Measurements from ENCODE around the gene SUCLG2.

The SUCLG2 gene

DNA sequence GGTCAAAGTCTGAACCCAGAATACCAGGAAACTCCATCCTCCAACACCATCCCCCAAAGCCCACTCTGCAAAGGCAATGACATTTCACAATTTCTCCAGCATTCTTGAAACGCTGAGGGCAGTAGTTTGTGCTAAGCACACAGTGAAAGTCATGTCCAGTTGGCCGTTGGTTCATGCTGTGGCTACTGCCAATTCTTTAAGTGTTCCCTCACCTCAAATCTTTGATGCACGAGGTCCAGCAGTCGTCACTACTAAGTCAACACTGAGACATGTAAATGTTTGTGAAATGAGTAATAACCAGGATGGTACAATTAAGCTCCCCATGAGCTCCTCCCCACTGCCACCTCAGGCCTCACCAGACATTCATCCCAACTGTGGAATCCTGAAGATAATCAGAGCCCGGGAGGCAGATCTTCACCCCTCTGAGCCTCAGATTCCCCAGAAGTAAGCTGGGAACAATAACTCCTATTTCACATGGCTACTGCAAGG lies 7.0 kb downstream of the SUCLG2 start:
- TF ChIP-seq ZBTB8A (tag by site-specific recombination; IDR thresholded peaks at IDR 0.05): no peak
- peak; percentile 33; the same call in 1 of the 2 replicates for TF ChIP-seq GLIS1 (tag by site-specific recombination; IDR thresholded peaks at IDR 0.05)
- TF ChIP-seq ZBTB7A (tag by site-specific recombination; IDR thresholded peaks at IDR 0.05; ENCODE audit: low read depth): no peak
- no peak for TF ChIP-seq ZSCAN16 (tag by site-specific recombination; IDR thresholded peaks at IDR 0.05)
- TF ChIP-seq OVOL3 (tag by site-specific recombination; IDR thresholded peaks at IDR 0.05): no peak
- no peak for TF ChIP-seq KLF9 (tag by site-specific recombination; IDR thresholded peaks at IDR 0.05; ENCODE audit: low read depth)
- peak; percentile 18; the same call in 1 of the 2 replicates for TF ChIP-seq OSR2 (tag by site-specific recombination; IDR thresholded peaks at IDR 0.05)
- no peak for TF ChIP-seq ZNF146 (tag by site-specific recombination; IDR thresholded peaks at IDR 0.05)
- peak; percentile 43; the same call in 1 of the 2 replicates for TF ChIP-seq ZNF366 (tag by site-specific recombination; conservative IDR thresholded peaks at IDR 0.05)
- peak; percentile 37; the same call in 1 of the 2 replicates for TF ChIP-seq ZNF629 (tag by site-specific recombination; IDR thresholded peaks at IDR 0.05)
- TF ChIP-seq PATZ1 (tag by site-specific recombination; IDR thresholded peaks at IDR 0.05): no peak
- no peak for TF ChIP-seq ZNF510 (tag by site-specific recombination; IDR thresholded peaks at IDR 0.05; ENCODE audit: insufficient replicate concordance)
- no peak for TF ChIP-seq ZNF214 (tag by site-specific recombination; IDR thresholded peaks at IDR 0.05; ENCODE audit: borderline replicate concordance)
- 0 out of 2 replicates have a peak, but pooled peaks have one; percentile 21 for TF ChIP-seq SP7 (tag by site-specific recombination; IDR thresholded peaks at IDR 0.05)
- TF ChIP-seq TCF7L2 (IDR thresholded peaks at IDR 0.05; ENCODE audit: borderline replicate concordance, low read depth, low read length): no peak
- TF ChIP-seq, protein P1, sequence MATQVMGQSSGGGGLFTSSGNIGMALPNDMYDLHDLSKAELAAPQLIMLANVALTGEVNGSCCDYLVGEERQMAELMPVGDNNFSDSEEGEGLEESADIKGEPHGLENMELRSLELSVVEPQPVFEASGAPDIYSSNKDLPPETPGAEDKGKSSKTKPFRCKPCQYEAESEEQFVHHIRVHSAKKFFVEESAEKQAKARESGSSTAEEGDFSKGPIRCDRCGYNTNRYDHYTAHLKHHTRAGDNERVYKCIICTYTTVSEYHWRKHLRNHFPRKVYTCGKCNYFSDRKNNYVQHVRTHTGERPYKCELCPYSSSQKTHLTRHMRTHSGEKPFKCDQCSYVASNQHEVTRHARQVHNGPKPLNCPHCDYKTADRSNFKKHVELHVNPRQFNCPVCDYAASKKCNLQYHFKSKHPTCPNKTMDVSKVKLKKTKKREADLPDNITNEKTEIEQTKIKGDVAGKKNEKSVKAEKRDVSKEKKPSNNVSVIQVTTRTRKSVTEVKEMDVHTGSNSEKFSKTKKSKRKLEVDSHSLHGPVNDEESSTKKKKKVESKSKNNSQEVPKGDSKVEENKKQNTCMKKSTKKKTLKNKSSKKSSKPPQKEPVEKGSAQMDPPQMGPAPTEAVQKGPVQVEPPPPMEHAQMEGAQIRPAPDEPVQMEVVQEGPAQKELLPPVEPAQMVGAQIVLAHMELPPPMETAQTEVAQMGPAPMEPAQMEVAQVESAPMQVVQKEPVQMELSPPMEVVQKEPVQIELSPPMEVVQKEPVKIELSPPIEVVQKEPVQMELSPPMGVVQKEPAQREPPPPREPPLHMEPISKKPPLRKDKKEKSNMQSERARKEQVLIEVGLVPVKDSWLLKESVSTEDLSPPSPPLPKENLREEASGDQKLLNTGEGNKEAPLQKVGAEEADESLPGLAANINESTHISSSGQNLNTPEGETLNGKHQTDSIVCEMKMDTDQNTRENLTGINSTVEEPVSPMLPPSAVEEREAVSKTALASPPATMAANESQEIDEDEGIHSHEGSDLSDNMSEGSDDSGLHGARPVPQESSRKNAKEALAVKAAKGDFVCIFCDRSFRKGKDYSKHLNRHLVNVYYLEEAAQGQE (tag by site-specific recombination; IDR thresholded peaks at IDR 0.05): no peak
- TF ChIP-seq REPIN1 (tag by site-specific recombination; IDR thresholded peaks at IDR 0.05; ENCODE audit: low read depth): no peak
- no peak for TF ChIP-seq ZNF600 (tag by site-specific recombination; IDR thresholded peaks at IDR 0.05)
- no peak for TF ChIP-seq MZF1 (tag by site-specific recombination; IDR thresholded peaks at IDR 0.05; ENCODE audit: borderline replicate concordance)
- no peak for TF ChIP-seq KLF16 (tag by site-specific recombination; IDR thresholded peaks at IDR 0.05)
- TF ChIP-seq, protein P2, sequence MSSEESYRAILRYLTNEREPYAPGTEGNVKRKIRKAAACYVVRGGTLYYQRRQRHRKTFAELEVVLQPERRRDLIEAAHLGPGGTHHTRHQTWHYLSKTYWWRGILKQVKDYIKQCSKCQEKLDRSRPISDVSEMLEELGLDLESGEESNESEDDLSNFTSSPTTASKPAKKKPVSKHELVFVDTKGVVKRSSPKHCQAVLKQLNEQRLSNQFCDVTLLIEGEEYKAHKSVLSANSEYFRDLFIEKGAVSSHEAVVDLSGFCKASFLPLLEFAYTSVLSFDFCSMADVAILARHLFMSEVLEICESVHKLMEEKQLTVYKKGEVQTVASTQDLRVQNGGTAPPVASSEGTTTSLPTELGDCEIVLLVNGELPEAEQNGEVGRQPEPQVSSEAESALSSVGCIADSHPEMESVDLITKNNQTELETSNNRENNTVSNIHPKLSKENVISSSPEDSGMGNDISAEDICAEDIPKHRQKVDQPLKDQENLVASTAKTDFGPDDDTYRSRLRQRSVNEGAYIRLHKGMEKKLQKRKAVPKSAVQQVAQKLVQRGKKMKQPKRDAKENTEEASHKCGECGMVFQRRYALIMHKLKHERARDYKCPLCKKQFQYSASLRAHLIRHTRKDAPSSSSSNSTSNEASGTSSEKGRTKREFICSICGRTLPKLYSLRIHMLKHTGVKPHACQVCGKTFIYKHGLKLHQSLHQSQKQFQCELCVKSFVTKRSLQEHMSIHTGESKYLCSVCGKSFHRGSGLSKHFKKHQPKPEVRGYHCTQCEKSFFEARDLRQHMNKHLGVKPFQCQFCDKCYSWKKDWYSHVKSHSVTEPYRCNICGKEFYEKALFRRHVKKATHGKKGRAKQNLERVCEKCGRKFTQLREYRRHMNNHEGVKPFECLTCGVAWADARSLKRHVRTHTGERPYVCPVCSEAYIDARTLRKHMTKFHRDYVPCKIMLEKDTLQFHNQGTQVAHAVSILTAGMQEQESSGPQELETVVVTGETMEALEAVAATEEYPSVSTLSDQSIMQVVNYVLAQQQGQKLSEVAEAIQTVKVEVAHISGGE (tag by site-specific recombination; conservative IDR thresholded peaks at IDR 0.05; ENCODE audit: low read depth): no peak
- TF ChIP-seq SCRT2 (tag by site-specific recombination; IDR thresholded peaks at IDR 0.05): no peak
- no peak for TF ChIP-seq ZNF341 (tag by site-specific recombination; IDR thresholded peaks at IDR 0.05; ENCODE audit: low read depth)
- peak; percentile 23; the same call in 1 of the 2 replicates for TF ChIP-seq WT1 (tag by site-specific recombination; IDR thresholded peaks at IDR 0.05)
- POLR2A ChIA-PET: no interaction called here
- CTCF ChIA-PET: no interaction called here
- no peaks in the 10 kb centered on the region for H3K4me1 ChIP-seq (ENCODE audit: control insufficient read depth, insufficient read depth, low read length)
- H3K9me3 ChIP-seq (ENCODE audit: control insufficient read depth, insufficient read depth, low read depth, low read length): no peaks in the 10 kb centered on the region
- H3K27ac ChIP-seq (ENCODE audit: extremely low read depth, low read depth, low read length): no peak overlapping the region
- no peaks in the 10 kb centered on the region for H3K36me3 ChIP-seq (ENCODE audit: control insufficient read depth in 2 of 2, insufficient read depth in 1 of 2, low read length in 2 of 2)
- no peak overlapping the region for H3K4me3 ChIP-seq (ENCODE audit: low read depth, low read length)
